ENCODE results near the gene SBF1. TPM values are rescaled to one million over a fixed set of nuclear protein-coding genes. Genes with fewer than 3 reads are reported as not detected.
A peak's percentile ranks its signal among the peaks of the same experiment; 100 is the strongest.

The SBF1 gene
- polyA plus RNA-seq, 1 of the 3 experiments (the other 2 are of a cell fraction) = 29.1 TPM

DNA sequence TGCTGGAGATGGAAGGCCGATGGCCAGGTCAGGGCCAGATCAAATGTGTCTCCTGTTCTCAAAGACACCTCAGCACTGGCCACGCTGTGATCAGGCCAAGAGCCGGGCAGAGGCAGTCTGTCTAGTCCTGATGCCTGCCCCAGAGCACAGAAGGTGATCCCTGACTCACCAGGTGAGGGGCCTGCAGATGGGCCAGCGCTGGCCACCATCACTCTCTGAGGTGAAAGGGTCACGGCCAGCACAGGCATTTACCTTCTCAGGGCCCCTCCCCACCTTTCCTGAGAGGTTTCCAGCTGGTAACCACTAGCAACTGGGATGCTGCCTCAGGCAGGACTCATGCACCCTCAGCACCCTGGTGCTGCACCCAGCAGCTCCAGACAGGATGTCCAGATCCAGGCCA, 2.9 kb downstream of the SBF1 start:
- H3K9me3 ChIP-seq = no peaks in the 10 kb centered on the region
- peaks cover 4 to 39% of the 10 kb centered on the region in 2 experiments; a peak in 2 of 4 replicates for H3K4me1 ChIP-seq (ENCODE audit: control insufficient read depth in 1 of 2, insufficient read depth in 2 of 2, low read depth in 1 of 2, low read length in 1 of 2)
- TF ChIP-seq FOXJ3 (CRISPR knock-in tag; IDR thresholded peaks at IDR 0.05) = no peak
- TF ChIP-seq POLR2AphosphoS5 (IDR thresholded peaks at IDR 0.05; ENCODE audit: low read depth, low read length) = no peak
- no peak for TF ChIP-seq MXI1 (IDR thresholded peaks at IDR 0.05; ENCODE audit: low read depth, low read length)
- TF ChIP-seq ELF1 (IDR thresholded peaks at IDR 0.05) = no peak
- TF ChIP-seq NFIC (IDR thresholded peaks at IDR 0.05; ENCODE audit: borderline replicate concordance) = no peak
- no peak for TF ChIP-seq FOSL2 (IDR thresholded peaks at IDR 0.05; ENCODE audit: borderline replicate concordance, low read depth)
- TF ChIP-seq JUND (IDR thresholded peaks at IDR 0.05) = no peak
- TF ChIP-seq TCF12 (IDR thresholded peaks at IDR 0.05) = no peak
- TF ChIP-seq SIN3A (IDR thresholded peaks at IDR 0.05; ENCODE audit: borderline replicate concordance, low read depth, low read length) = no peak
- TF ChIP-seq RCOR1 (IDR thresholded peaks at IDR 0.05; ENCODE audit: low read length) = no peak
- TF ChIP-seq, protein P1, sequence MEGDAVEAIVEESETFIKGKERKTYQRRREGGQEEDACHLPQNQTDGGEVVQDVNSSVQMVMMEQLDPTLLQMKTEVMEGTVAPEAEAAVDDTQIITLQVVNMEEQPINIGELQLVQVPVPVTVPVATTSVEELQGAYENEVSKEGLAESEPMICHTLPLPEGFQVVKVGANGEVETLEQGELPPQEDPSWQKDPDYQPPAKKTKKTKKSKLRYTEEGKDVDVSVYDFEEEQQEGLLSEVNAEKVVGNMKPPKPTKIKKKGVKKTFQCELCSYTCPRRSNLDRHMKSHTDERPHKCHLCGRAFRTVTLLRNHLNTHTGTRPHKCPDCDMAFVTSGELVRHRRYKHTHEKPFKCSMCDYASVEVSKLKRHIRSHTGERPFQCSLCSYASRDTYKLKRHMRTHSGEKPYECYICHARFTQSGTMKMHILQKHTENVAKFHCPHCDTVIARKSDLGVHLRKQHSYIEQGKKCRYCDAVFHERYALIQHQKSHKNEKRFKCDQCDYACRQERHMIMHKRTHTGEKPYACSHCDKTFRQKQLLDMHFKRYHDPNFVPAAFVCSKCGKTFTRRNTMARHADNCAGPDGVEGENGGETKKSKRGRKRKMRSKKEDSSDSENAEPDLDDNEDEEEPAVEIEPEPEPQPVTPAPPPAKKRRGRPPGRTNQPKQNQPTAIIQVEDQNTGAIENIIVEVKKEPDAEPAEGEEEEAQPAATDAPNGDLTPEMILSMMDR (IDR thresholded peaks at IDR 0.05) = no peak
- no peak for TF ChIP-seq TAF1 (IDR thresholded peaks at IDR 0.05; ENCODE audit: borderline replicate concordance, low read depth, low read length)
- no peak for TF ChIP-seq RAD21 (IDR thresholded peaks at IDR 0.05; ENCODE audit: low read length)
- no peak for TF ChIP-seq TEAD4 (IDR thresholded peaks at IDR 0.05; ENCODE audit: borderline replicate concordance, insufficient read depth)
- no peak for TF ChIP-seq EZH2phosphoT487 (IDR thresholded peaks at IDR 0.05; ENCODE audit: borderline replicate concordance, low read depth)
- no peak for TF ChIP-seq ZBTB33 (IDR thresholded peaks at IDR 0.05; ENCODE audit: borderline replicate concordance, low read depth)
- TF ChIP-seq, protein P2, sequence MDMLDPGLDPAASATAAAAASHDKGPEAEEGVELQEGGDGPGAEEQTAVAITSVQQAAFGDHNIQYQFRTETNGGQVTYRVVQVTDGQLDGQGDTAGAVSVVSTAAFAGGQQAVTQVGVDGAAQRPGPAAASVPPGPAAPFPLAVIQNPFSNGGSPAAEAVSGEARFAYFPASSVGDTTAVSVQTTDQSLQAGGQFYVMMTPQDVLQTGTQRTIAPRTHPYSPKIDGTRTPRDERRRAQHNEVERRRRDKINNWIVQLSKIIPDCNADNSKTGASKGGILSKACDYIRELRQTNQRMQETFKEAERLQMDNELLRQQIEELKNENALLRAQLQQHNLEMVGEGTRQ (IDR thresholded peaks at IDR 0.05; ENCODE audit: borderline replicate concordance, low read depth, low read length) = no peak
- no peak overlapping the region for H3K4me2 ChIP-seq
- POLR2A ChIA-PET = no interaction called here
- no peak overlapping the region for H3K9ac ChIP-seq
- no peak overlapping the region for H2AFZ ChIP-seq (ENCODE audit: low read depth)
- H3K36me3 ChIP-seq (replicated peaks in 1 of 2; ENCODE audit: control insufficient read depth in 1 of 2, insufficient read depth in 2 of 2, low read length in 1 of 2) = peaks cover 0 to 9% of the 10 kb centered on the region in 2 experiments
- no peaks in the 10 kb centered on the region for H3F3A ChIP-seq (replicated peaks; ENCODE audit: insufficient read depth)
- no CpG with 5 or more reads among the region's 5 CpGs for WGBS (ENCODE audit: low lambda C conversion rate)
- no peaks in the 10 kb centered on the region for H3K27me3 ChIP-seq (ENCODE audit: insufficient read depth)
- peaks cover 63% of the 10 kb centered on the region for H3K79me2 ChIP-seq (ENCODE audit: insufficient read depth)
- H4K20me1 ChIP-seq (ENCODE audit: insufficient read depth) = peaks cover 65% of the 10 kb centered on the region
- H3K27ac ChIP-seq (ENCODE audit: low read depth in 2 of 2, low read length in 1 of 2) = peak overlapping the region in 1 of 2 experiments; percentile 16; a peak in 1 of 4 replicates
- CTCF ChIA-PET = interaction anchor here (1.0 to 1.2 kb wide), 2 partner anchors 25 to 54 kb away, joined by 3 read pairs; no protein-coding TSS in a partner anchor
- no peak for DNase-seq
- no peaks in the 10 kb centered on the region for H3K9me2 ChIP-seq
- no peak overlapping the region for H3K4me3 ChIP-seq (ENCODE audit: low read depth in 2 of 2, low read length in 1 of 2)

Data from SK-N-SH (cell line).